ENCODE results near the gene FCER2. TPM values are rescaled to one million over a fixed set of nuclear protein-coding genes. Genes with fewer than 3 reads are reported as not detected.

The FCER2 gene
- total and polyA plus RNA-seq, 8 donors = 0.48 to 1.5 TPM; not detected in 6

DNA sequence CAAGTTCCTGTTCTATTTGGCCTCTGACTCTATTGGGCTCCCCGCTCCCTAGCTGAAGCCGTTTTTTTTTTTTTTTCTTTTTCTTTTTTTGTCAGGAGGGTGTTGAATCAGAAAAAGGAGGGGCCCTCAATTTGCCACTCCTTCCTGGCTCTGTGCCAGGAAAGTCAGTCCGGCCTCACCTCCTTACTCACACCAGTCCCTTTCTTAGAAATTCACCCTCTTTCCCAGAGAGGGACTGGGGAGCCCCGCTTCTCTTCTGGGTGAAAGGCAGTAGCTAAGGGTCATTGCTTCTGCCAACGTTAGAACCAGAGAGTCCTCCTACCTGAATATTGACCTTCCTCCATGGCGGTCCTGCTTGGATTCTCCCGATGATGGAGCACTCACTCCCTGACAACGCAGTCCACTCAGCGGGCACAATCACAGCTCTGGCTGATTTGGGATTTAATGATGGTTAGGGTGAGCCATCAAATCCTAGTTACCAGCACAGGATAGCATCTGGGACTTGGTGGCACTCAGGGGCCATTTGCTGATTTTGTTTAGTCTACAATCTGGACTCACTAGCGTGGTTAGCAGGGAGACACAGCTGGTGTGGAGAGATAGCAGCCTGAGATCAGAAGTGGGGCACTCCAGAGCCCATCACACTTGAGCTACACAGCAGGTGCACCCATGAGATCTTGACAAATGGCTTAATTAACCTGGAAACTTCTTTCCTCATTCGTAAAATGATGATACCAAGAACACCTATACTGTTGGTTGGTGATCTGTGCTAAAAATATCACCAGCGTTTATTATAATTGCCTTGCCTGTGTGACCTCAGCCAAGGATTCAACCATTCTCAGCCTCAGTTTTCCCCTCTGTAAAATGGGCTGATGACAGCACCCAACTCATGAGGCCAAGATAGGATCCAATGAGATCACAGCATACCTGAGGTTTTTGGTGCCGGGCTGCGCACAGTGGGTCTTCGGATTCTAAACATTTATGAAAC, 2.2 kb downstream of the FCER2 start:
- DNase-seq = no peak
- Histone ChIP-seq H3K27me3 (peaks cover 4 to 87% (median 35%) of the 10 kb centered on the region in 3 donors), H3K27ac (no peak overlapping the region), H3K4me3 (no peak overlapping the region), H3K9me3 (no peaks in the 10 kb centered on the region), H3K36me3 (no peaks in the 10 kb centered on the region), H3K4me1 (no peaks in the 10 kb centered on the region)
- no peak for TF ChIP-seq POLR2AphosphoS5 (IDR thresholded peaks at IDR 0.05)
- TF ChIP-seq, protein P1, sequence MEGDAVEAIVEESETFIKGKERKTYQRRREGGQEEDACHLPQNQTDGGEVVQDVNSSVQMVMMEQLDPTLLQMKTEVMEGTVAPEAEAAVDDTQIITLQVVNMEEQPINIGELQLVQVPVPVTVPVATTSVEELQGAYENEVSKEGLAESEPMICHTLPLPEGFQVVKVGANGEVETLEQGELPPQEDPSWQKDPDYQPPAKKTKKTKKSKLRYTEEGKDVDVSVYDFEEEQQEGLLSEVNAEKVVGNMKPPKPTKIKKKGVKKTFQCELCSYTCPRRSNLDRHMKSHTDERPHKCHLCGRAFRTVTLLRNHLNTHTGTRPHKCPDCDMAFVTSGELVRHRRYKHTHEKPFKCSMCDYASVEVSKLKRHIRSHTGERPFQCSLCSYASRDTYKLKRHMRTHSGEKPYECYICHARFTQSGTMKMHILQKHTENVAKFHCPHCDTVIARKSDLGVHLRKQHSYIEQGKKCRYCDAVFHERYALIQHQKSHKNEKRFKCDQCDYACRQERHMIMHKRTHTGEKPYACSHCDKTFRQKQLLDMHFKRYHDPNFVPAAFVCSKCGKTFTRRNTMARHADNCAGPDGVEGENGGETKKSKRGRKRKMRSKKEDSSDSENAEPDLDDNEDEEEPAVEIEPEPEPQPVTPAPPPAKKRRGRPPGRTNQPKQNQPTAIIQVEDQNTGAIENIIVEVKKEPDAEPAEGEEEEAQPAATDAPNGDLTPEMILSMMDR (IDR thresholded peaks at IDR 0.05) = no peak
- no peak for TF ChIP-seq EP300 (IDR thresholded peaks at IDR 0.05)
- TF ChIP-seq POLR2A (IDR thresholded peaks at IDR 0.05) = no peak
- intact Hi-C loops (cut with DNase I; ENCODE audit: low total_unique reads) = no loop called here
- WGBS, 5 donors = 50 to 55% (median 53%) methylated on average over 15 of the region's 15 CpGs

DNA sequence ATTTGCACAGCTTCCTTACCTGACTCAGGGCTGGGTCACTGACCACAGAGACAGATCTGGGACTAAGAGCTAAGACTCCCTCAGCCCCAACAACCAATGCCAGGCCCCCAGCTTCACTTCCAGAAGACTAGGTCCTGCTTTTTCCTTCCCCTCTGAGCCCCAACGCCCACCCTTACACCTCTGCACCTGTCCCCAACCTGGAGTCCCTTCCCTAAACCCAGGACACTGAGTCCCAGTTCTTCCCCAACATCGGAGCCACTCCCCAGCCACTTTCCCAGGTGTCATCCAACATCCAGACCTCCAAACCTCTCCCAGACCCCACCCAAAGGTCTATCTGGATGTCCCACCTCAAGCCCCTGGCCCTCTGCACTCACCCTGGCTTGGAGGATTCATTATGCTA, 2.9 kb downstream of the FCER2 start:
- peaks cover 4 to 83% (median 33%) of the 10 kb centered on the region in 3 donors for H3K27me3 ChIP-seq

DNA sequence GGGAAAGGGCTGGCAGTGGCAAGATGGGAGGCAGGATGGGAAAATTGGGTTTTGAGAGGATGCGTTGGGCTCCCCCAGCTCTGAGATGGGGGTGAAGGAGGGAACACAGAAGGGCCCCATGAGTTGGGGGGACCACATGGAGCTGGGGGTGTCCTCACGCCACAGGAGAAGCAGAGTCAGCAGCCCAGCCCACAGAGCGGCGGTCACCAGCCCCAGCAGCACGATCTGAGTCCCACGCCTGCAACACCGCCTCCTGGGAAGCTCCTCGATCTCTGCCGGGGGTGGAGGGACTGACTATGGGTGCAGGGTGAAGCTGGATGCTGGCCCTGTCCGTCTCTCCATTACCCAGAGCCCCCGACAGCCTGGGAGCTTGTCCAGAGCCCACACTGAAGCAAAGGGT, 3.3 kb downstream of the FCER2 start:
- Histone ChIP-seq H3K4me1 (no peaks in the 10 kb centered on the region), H3K27me3 (peaks cover 4 to 79% (median 33%) of the 10 kb centered on the region in 3 donors), H3K36me3 (no peaks in the 10 kb centered on the region), H3K4me3 (no peak overlapping the region), H3K27ac (no peak overlapping the region), H3K9me3 (no peaks in the 10 kb centered on the region)
- no peak for DNase-seq
- TF ChIP-seq, protein P1 (IDR thresholded peaks at IDR 0.05) = no peak
- TF ChIP-seq POLR2A (IDR thresholded peaks at IDR 0.05) (no peak), EP300 (IDR thresholded peaks at IDR 0.05) (no peak), POLR2AphosphoS5 (IDR thresholded peaks at IDR 0.05) (no peak)
- intact Hi-C loops (cut with DNase I; ENCODE audit: low total_unique reads) = no loop called here
- WGBS, 5 donors = 11 to 34% (median 21%) methylated on average over 11 of the region's 11 CpGs

More for the DNA sequence above, 2.9 kb downstream of the FCER2 start:
- 30 to 49% (median 34%) methylated on average over 2 of the region's 2 CpGs for WGBS, 5 donors
- Histone ChIP-seq H3K4me3 (no peak overlapping the region), H3K36me3 (no peaks in the 10 kb centered on the region), H3K9me3 (no peaks in the 10 kb centered on the region), H3K27ac (no peak overlapping the region), H3K4me1 (no peaks in the 10 kb centered on the region)
- intact Hi-C loops (cut with DNase I; ENCODE audit: low total_unique reads) = no loop called here
- no peak for DNase-seq
- TF ChIP-seq EP300 (IDR thresholded peaks at IDR 0.05) = no peak
- no peak for TF ChIP-seq POLR2AphosphoS5 (IDR thresholded peaks at IDR 0.05)
- TF ChIP-seq, protein P1 (IDR thresholded peaks at IDR 0.05) = no peak
- no peak for TF ChIP-seq POLR2A (IDR thresholded peaks at IDR 0.05)

DNA sequence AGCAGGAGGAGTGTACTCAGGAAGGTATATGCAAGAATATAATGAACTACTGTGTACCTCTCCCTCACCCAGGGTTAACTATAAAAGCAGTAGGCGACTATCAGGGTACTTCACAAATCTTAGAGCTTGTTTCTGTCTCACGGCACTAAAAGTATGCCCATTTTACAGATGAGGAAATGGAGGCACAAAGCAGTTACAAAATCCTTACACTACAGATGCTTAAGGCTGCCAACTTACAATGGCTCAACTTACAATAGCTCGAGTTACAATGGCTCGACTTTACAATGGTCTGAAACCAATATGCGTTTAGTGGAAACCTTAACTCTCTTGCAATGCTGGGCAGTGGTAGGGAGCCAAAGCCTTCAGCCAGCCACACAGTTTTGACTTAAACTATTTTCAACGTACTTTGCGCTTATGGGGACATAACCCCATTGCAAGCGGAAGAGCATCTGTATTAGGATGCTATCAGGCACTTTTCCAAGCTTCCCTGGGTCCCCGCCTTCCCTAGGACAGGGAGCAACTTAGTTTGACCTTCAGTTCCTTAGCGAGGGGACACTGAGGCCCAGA, 4.1 kb downstream of the FCER2 start:
- DNase-seq = no peak
- Histone ChIP-seq H3K4me3 (no peak overlapping the region), H3K27me3 (peaks cover 4 to 74% (median 33%) of the 10 kb centered on the region in 3 donors), H3K4me1 (no peaks in the 10 kb centered on the region), H3K9me3 (no peaks in the 10 kb centered on the region), H3K27ac (no peak overlapping the region), H3K36me3 (no peaks in the 10 kb centered on the region)
- 70 to 86% (median 82%) methylated on average over 10 of the region's 10 CpGs for WGBS, 5 donors
- TF ChIP-seq POLR2A (IDR thresholded peaks at IDR 0.05) (no peak), EP300 (IDR thresholded peaks at IDR 0.05) (no peak), POLR2AphosphoS5 (IDR thresholded peaks at IDR 0.05) (no peak)
- TF ChIP-seq, protein P1 (IDR thresholded peaks at IDR 0.05) = no peak
- intact Hi-C loops (cut with DNase I; ENCODE audit: low total_unique reads) = no loop called here
